Measurements from ENCODE around the gene CDH4.

Gene CDH4

DNA sequence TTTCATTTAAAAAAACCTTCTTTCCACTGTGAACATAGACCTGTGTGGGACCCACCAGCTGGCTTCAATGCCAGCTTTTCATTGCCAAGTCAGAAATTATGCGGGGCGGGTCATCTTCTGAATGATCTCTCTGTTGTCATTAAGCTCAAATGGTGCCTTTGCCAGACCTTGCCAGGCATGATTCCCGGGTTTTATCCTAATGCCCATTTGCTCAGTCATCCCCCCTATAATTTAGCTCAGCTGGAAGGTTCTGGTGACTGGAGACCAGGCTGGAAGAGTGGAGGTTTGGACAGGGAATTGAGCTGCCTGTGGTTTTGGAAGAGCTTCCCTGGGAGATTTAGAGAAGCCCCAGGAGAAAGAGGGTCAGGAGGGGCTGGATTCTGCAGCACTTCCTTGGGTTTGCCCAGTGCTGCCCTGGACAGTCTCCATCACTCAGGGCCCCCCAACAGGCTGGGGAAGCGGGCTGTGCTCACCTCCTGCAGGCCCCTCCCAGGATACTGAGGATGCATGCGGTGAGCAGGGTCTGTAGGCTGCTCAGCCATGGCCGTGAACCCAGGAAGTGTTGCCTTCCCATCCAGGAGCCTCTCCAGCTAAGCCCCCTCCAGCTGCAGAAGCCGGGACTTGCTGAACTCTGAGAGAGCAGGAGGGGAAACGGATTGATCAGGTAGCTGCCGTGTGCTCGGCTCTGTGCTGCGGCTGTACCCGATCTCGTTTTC lies 273.0 kb downstream of the CDH4 start:
- no peak for DNase-seq (ENCODE audit: extremely low read depth in 1 of 2, low read depth in 1 of 2)

DNA sequence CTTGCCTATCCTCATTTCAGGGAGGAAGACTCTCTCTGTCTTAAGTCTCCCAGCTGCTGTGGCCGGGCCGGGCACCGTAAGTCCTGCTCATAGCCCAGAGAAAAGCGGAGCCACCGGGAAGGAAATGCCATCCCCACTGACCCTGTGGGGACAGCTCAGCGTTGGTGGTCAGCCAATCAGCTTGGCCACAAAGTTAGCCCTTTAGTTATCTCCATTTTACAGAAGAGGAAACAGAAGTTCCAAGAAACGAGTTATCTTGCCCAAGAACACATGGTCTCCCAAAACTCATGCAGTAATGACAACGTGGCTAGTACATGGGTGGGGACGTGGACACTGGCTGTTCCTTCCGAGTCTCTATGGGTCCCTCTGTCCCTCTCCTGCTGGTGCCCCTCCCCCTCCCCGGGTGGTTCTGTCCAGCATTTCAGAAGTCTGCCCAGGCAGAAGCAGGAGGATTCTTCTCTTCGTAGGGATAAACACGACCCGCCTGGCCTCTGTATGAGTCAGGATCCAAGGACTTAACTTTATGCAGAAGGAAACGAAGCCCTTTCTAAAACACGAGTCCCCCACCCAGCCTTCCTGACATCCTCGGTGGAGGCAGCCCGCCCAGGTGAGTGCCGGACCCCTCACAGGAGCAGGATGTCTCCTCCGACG lies 273.8 kb downstream of the CDH4 start:
- DNase-seq (ENCODE audit: extremely low read depth in 1 of 2, low read depth in 1 of 2), result no peak

DNA sequence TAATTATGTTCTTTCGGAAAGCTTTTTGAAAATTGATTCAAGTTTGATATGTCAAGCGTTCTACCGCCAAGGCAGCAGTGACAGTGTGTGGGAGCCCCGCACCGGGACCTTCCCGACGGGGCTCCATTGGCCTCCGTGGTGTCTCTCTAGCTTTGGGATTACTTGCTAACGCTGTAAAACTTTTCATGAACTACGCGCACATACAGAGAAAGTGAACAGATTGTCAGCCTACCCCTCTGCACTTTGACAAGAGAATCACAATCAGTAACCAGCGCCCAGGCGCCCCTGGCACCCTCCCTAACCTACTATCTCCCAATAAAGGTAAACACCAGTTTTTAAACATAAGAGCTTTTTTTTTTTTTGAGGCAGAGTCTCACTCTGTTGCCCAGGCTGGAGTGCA lies 274.8 kb downstream of the CDH4 start:
- no peak for DNase-seq (ENCODE audit: extremely low read depth in 1 of 2, low read depth in 1 of 2)

DNA sequence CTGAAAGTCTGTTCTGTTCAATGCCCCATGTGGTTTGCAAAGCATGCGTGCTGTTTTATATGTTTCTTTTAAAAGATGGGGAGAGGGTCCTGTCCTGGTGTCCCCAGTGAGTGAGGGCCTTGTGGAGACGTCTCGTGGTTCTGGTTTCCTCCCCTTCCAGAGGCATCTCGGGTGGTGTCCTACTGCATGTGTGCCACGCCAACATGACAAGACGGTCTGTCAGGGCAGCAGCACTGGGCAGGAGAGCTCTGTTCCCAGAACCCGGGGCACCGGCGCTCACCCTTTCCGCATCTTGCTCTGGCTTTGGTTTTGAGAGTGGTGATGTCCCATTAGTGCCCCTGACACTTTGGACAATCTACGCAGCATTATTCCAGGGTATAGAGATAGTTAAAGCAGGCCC lies 275.6 kb downstream of the CDH4 start:
- DNase-seq (ENCODE audit: extremely low read depth in 1 of 2, low read depth in 1 of 2), result no peak

DNA sequence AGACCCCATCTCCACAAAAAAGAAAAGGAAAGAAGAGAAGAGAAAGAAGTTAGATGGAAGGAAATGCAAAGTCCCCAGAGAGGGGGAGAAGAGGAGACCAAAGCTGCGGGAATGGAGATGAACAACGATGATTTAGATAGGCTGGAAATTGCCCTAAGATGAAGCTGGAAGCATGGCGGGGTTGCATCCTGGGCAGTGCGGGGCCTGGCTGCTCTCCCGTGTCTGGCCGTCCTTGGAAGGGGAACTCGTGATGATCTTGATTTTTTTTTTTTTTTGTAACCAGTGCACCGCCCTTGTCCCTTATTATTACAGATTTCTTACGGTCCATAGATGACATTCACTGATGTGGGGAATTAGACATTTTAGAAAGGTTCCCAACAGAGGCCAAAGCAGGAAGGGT lies 276.5 kb downstream of the CDH4 start:
- no peak for DNase-seq (ENCODE audit: extremely low read depth in 1 of 2, low read depth in 1 of 2)

DNA sequence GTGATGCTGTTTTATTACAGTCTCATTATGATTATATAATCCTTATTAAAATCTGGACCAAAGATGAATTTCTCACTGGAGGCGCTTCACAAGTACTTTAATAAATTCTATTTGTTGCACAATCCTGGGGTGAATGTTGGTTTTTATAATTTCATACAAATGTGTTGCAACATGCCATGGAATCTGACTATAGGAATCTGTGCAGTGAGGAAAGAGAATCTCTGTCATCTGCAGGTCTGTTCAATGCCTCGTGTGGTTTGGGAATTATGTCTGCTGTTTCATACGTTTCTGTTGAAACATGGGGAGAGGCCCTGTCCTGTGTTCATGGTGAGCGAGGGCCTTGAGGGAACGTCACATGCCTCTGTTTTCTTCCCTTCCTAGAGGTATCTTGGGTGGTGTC lies 277.3 kb downstream of the CDH4 start:
- no peak for DNase-seq (ENCODE audit: extremely low read depth in 1 of 2, low read depth in 1 of 2)

DNA sequence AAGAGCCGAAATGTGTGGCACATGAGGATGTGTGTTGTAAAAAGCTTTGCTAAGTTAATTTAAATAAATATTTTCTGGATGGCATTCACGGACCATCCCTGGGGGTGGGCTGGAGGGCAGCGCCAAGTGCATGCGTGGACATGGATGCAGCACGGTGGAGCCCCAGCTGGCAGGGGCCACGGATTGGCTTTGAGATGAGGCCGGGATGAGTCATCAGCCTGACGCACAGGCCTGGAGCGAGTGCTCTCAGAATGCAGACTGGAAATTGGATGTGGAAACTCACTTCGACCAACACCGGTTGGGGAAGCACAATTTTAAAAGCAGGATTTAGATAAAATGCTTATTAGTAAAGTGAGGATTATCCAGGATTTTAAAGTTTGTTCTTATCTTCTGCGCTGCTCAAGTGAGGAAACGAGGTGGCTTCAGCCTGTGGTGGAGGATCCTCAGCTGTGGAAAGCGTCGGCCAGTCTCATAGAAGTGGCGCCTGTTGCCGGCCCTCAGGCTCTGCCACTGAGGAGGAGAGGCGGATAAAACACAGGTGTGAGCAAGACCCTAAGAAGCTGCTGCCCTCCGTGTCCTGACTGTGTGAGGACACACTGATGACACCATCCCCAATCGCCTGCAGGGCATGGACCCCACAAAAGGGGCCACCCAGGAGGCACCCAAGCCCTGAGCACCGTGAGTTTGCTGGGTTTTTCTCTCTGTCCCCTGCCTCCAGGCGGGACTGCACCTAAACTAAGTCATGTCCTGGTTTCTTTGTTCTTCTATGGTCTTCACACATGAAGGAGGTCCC lies 279.7 kb downstream of the CDH4 start:
- no peak for DNase-seq (ENCODE audit: extremely low read depth in 1 of 2, low read depth in 1 of 2)

DNA sequence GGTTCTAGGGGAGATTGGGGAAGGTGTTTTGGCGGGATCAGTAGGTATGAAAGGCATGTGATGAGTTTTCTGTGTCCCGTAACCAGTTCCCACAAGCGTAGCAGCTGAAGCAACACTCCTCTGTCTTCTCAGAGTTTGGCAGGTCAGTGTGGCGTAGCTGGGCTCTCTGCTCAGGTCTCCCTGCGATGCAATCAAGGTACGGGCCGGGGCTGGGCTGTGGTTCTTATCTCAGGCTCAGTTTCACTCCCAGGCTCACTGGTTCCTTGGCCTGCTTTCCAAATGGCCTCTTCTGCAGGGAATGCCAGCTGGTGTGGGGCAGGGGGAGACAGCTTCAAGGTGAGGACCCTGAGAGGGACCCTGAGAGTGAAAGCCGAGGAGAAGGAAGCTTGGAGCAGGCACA lies 280.7 kb downstream of the CDH4 start:
- DNase-seq (ENCODE audit: extremely low read depth in 1 of 2, low read depth in 1 of 2), result no peak

DNA sequence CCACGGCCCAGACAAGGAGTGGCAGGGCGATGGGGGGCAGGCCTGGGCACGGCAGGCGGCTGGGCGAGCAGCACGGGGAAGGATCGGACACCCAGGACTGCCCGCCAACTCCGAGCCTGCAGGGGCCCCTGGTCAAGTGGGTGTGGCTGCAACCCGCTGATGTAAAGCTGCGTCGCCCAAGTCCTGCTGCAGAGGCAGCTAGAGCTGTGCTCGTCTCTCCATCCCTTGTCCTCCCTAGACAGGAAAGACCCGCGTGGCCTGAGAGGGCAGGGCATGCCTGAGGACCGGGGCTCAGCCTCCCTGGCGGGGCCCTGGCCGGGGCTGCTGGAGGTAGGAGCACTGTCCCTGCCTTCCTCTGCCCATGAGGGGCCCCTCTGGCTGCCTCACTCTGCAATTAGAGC lies 281.2 kb downstream of the CDH4 start:
- DNase-seq (ENCODE audit: extremely low read depth in 1 of 2, low read depth in 1 of 2), result no peak

DNA sequence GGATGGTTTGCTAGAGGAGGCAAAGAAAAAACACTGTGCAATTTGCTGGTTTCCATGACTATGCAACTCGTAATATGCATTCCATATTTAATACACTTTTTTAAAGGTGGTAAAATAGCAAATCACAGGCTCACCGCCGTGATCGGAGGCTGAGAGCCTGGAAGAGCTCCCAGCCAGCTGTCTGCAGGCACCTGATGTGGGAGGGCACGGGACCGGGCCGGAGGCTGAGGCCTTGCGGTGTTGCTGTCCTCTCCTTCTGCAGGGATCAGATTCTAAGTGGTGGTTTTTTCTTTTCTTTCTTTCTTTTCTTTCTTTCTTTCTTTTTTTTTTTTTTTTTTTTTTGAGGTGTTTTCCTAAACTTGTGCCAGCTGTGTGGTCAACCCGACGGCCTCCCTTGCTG lies 282.3 kb downstream of the CDH4 start:
- no peak for DNase-seq (ENCODE audit: extremely low read depth in 1 of 2, low read depth in 1 of 2)

DNA sequence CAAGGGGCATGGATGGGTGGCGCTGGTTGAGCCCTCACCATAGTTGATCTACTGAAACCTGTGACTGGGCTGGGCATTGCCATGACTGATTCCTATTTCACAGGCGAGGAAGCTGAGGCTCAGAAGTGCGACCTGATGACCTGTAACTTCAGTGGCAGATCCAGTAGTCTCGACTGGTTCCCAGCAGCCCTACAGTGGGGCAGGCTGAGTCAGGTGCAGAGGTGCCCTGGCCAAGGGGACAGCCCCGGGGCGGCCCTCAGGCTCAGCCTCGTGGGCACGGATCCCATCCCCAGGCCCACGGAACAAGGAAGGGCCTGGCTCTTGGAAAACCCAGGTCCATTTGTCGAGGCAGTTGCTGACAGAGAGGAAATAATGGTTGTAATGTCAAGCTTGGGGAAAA lies 283.0 kb downstream of the CDH4 start:
- no peak for DNase-seq (ENCODE audit: extremely low read depth in 1 of 2, low read depth in 1 of 2)

DNA sequence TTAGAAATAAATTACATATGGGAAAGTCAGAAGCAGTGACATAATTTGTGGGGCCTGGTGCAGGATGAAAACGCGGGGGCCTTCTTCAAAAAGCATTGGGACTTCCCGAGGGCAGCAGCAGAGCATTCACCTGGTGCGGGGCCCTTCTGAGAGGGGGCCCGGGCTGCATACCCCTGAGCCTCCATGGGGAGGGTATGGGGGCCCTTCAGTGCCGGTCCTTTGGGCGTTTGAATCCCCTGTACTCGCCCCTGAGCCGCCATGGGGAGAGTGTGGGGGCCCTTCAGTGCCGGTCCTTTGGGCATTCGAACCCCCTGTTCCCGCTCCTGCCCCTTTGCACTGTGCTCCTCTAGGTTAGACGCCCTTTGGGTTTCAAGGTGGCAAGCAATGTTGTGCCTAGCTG lies 283.5 kb downstream of the CDH4 start:
- DNase-seq (ENCODE audit: extremely low read depth in 1 of 2, low read depth in 1 of 2), result no peak

DNA sequence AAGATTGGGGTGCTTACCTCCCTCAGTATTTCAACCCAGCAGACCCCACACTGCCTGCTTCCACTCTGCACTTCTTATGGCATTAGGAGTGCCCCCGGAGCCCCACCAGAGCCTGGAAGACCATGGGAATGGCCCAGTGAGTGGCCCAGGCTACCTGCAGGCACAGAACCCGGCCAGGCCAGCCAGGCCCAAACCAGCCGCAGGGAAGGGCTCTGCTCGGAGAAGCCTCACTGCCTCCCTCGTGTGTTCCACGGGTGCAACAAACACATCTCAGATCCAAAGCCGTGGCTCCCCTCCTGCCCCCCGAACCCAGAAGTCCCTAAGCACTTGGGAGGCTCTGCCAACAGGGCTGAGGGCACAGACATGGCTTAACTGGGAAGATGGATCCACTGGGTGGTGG lies 283.9 kb downstream of the CDH4 start:
- no peak for DNase-seq (ENCODE audit: extremely low read depth in 1 of 2, low read depth in 1 of 2)

DNA sequence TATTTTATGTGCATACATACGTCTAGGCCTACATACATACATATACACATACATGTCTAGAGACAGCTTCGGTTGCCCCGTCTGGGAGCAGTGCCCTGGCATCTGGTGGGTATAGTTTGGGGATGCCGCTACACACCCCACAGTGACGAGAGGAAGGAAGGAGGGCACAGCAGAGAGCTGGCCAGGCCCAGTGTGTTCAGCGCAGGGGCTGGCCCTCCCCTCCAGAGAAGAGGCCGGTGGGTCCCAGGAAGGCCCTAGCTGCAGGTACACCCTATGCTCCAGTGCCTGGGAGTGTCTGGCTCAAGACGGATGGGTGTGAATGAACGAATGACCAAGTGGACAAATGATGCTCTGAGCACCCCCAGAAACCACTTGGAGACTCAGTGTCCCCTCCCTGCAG lies 284.6 kb downstream of the CDH4 start:
- DNase-seq (ENCODE audit: extremely low read depth in 1 of 2, low read depth in 1 of 2), result no peak

DNA sequence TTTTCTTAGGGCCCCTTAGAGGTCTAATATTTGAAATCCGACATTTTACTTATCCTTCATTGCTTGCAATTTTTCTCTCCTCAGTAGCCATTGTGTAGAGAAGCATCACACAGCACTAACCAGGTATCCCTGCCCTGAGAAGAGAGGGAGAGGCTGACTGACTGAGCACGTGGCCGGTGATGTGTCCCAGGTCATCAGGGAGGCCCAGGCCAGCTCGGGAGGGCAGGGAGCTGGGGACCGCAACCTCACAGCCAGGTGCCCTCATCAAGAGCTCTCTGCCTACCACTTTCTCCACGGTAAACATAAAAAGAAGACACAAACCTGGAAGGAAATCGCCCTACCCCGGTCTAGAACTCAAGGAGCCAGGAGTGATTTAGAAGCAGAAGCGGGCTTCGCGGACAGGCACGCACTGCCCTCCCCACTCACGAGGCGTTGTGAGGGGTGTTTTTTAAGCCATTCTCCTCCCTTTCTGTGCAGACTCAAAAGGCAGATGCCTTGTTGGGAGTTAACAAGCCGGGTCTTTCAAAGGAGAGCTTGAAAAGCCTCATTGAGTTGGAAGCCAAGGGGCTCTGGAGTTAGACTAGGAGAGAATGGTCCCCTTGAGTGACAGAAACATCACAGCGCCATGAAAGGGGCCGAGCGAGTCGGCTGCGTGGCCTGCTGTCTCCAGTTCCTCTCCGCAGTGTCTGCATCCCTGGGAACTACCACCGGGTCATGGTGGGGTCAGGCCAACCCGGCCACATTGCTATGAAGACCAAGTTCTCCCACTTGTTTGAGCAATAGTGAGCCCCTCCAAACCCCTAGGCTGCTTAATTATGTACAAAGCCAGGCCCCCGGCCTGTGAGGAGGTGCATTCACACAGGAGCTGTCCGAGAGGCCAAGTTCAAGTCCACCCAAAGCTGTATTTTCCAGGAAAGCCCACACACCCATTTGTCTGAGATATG lies 285.4 kb downstream of the CDH4 start:
- DNase-seq (ENCODE audit: extremely low read depth in 1 of 2, low read depth in 1 of 2), result no peak

DNA sequence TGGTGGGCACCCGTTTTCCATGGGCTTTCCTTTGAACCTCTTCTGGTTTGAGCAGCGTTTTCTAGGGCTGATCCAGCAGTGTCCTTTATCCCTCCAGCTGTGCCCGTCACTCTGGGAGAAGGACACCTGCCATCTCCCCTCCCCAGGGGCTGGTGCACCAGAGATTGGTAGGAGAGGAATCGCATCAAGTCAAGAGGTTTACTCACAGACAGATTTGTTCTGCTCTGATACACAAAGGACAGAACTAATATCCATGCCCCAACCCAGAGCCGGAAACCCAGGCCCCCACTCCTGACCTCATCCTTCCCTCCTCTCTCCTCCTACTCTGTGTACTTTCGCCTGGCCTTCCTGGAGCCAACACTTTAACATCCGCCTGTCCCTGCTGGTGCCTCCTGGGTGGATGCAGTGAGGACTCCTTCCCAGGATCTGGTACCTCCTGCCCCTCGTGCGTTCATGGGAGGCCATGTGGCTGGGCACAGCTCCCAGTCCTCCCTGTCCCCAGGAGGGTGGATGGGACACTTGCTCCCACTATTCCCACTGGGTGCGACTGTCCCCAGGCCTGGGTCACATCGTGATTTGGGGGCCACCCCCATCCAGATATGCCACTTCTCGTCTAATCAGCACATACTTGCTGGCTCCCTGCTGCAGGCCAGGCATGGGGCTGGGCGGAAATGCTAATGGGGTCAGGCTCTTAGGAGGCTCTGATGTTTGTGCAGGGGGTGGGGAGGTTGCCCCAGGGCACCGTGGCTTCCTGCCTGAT lies 286.3 kb downstream of the CDH4 start:
- DNase-seq (ENCODE audit: extremely low read depth in 1 of 2, low read depth in 1 of 2), result no peak

DNA sequence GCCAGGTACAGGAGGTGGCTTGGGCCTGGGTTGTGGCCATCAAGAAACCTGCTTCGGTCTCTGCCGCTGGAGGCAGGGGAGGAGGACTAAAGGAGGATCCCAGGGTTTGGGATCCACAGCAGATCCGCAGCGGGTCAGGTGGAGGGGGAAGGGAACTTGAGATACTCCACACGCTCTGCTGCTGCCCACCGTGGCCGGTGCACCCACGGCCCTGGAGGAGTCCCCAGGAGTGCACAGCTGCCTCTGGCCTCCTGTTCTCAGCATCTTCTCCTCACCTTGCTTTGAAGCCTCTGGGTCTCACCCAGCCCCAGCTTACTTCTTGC lies 286.8 kb downstream of the CDH4 start:
- DNase-seq (ENCODE audit: extremely low read depth in 1 of 2, low read depth in 1 of 2), result no peak

DNA sequence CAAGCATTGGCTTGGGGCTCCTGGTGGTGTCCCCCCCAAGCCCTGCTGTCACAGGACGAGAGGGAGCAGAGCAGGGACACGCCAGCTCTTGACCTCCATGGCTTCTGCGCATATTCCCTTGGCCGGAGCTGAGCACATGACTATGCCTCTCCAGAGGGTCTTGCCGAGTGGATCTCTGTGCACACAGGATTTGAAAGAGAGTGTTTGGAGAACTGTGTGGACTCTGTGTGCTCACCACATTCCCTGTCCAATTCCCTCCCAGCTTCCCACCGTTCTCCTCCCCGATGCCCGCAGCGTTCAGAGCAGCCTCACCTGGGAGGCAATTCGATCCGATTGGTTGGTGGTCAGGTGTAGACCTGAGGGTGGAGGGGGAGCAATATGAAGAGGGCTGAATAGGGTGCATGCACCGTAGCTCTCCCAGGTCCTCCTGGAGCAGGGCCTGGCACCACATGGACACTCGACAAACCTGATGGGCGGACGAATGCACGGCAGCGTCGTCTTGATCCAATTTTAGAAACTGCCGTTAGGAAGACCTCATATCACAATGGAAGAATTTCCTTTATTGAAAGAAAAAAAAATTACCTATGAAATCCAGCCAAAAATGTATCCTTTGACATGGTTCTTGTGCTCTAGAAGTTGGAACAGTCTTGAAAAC lies 287.8 kb downstream of the CDH4 start:
- DNase-seq (ENCODE audit: extremely low read depth in 1 of 2, low read depth in 1 of 2), result no peak

DNA sequence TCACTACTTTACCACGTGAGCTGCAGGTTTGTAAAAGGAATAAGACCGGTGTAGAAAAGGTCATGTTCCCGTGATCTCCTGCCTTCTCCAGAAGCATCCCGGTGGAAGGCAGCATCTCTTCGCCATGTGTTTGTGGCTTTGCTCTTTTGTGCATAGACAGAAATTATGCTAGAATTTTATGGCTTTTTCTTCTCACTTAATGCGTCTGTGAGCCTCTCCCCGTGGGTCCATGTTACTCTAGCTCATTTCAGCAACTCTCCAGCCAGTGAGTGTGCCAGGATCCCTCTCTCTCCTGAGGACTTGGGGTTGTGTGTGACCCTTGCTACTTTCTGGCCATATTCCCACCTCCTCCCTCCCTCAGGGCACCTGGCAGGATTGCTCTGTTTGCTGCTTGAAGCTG lies 289.5 kb downstream of the CDH4 start:
- DNase-seq (ENCODE audit: extremely low read depth in 1 of 2, low read depth in 1 of 2), result no peak

DNA sequence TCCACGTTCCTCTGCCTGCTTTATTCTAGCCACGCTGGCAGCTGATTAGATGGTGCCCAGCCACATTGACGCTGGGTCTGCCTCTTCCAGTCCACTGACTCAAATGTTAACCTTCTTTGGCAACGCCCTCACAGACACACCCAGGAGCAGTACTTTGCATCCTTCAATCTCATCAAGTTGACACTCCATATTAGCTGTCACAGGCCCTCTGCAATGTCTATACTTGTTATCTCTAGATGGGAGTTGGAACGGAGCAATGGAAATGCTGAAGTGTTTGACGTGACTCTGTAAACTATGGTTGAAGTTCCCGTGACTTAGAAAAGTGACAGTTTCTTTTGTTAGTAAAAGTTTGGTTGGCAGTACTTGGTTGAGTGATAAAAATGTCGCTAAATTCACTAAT lies 291.0 kb downstream of the CDH4 start:
- no peak for DNase-seq (ENCODE audit: extremely low read depth in 1 of 2, low read depth in 1 of 2)

All from activated CD8-positive, alpha-beta memory T cell treated with anti-CD3 and anti-CD28 coated beads for 1 hour (primary cell).